Measurements from ENCODE around the gene MYL5. TPM values are rescaled to one million over a fixed set of nuclear protein-coding genes. Genes with fewer than 3 reads are reported as not detected.

The MYL5 gene
- total RNA-seq, 1 experiment from 2014 or later, result 11.7 TPM

DNA sequence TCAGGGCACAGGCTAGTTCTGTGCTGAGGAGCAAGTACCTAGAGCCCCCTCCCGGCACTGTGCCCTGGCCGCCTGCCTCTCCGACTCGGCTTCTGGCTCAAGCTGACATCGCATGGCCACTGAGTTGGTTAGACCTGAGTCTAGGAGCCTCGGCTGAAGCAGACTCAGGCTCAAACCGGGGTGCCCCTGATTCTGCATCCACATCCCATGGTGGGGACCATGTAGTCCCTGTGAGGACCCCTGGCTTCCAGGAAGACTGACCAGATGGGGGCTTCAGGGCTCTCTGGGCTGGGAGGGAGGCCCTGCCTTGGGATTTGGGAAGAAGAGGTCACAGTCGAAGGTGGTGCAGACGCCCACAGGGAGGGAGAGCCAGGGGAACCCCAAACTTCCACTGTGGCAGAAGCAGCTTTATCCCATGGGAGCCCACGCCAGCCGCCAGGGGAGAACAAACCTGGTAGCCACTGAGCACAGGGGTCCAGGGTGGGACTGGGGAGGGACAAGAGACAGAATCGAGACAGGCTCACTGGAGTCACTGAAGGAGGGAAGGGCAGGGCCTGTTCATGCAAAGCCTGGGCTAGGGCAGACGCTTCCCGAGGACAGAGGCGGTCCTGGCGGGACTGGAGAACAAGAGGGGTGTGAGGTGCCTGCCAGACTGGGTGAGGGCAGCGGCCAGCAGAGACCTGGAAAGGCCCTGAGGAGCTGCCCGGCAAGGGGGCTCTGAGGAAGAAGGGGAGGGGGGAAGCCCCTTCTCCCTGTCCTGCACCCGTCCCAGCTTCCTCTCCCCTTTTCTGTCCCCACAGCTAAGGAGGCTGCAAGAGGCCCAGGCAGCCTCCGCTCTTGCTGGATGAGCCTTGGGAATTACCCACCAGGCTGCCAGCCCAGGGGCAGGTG is 47.9 kb upstream of the MYL5 start:
- ChIA-PET CTCF (no interaction called here), POLR2A (ENCODE audit: low non-redundant PET) (no interaction called here)
- Histone ChIP-seq H3K27me3 (replicated peaks; ENCODE audit: insufficient read depth, low read depth, low read length, poor library complexity) (no peaks in the 10 kb centered on the region), H3K27ac (ENCODE audit: low read depth, low read length, poor library complexity, severe bottlenecking) (no peak overlapping the region), H3K4me1 (ENCODE audit: insufficient read depth, low read length, poor library complexity, severe bottlenecking) (no peaks in the 10 kb centered on the region), H3K9me3 (ENCODE audit: low read depth, low read length, poor library complexity, severe bottlenecking) (no peaks in the 10 kb centered on the region), H3K4me3 (ENCODE audit: low read depth, low read length, poor library complexity, severe bottlenecking) (no peak overlapping the region), H3K36me3 (ENCODE audit: insufficient read depth, low read length, poor library complexity, severe bottlenecking) (no peaks in the 10 kb centered on the region)
- BruUV-seq (replicated peaks), result no TSS peak
- TF ChIP-seq EZH2 (IDR thresholded peaks at IDR 0.05; ENCODE audit: borderline replicate concordance, low read depth, low read length, poor library complexity, severe bottlenecking), result no peak
- TF ChIP-seq, protein P1, sequence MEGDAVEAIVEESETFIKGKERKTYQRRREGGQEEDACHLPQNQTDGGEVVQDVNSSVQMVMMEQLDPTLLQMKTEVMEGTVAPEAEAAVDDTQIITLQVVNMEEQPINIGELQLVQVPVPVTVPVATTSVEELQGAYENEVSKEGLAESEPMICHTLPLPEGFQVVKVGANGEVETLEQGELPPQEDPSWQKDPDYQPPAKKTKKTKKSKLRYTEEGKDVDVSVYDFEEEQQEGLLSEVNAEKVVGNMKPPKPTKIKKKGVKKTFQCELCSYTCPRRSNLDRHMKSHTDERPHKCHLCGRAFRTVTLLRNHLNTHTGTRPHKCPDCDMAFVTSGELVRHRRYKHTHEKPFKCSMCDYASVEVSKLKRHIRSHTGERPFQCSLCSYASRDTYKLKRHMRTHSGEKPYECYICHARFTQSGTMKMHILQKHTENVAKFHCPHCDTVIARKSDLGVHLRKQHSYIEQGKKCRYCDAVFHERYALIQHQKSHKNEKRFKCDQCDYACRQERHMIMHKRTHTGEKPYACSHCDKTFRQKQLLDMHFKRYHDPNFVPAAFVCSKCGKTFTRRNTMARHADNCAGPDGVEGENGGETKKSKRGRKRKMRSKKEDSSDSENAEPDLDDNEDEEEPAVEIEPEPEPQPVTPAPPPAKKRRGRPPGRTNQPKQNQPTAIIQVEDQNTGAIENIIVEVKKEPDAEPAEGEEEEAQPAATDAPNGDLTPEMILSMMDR (conservative IDR thresholded peaks at IDR 0.05; ENCODE audit: low read depth, low read length), result no peak
- no peak for DNase-seq (ENCODE audit: low spot score)
- intact Hi-C loops (cut with micrococcal nuclease; ENCODE audit: unreplicated experiment), result no loop called here

DNA sequence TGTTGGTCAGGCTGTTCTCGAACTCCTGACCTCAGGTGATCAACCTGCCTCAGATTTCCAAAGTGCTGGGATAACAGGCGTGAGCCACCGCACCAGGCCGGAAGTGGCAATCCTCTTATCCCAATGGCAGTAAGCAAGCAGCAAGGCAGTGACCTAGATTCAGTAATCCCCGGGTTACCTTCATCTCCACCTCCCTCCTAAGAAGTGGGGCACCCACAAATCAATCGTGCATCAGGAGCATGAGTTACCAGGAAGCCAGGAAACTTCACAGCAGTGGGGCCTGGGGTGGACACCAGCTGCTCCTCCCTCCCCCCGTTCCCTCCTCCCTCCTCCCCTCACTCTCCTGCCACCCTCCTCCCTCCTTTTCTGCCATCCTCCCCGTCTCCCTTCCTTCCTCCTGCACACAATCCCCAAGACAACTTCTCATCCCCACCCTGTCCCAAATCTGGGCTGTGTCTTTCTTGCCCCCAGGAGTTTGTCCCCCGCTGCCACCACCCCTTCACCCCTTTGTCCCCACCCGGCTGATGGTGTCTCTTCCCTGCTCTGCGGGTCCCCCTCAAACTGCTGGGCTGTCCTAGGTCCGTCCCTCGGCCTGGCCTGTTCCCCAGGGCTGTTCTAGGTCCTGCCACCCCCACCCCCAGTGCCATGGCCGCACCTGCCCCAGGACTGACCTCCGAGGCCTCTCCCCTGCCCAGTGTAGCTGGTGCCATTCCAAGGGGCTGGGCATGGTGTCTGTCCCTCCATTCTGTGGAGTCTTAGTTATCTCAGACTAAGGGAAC is 46.8 kb upstream of the MYL5 start:
- no TSS peak for BruUV-seq (replicated peaks)
- CTCF ChIA-PET, result no interaction called here
- POLR2A ChIA-PET (ENCODE audit: low non-redundant PET), result no interaction called here

DNA sequence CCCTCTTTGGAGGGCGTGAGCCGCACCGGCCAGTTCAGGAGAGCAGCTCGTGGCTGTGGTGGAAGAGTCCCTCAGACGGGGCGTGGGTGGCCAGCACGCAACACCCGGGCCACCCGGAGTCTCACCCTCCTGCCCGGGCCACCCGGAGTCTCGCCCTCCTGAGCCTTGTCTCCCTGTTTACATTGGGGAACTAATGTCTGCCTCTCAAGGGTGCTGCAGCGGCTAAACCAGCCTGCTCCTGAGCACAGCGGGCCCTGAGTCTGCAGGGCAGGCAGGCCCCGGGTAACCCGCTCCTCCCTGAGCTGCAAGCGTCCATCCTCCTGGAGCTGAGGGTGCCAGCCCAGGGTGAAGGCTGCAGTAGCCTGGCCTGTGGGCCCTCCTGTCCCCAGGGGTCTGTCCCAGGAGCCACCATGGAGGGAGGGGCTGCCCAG is 46.0 kb upstream of the MYL5 start:
- Histone ChIP-seq H3K27me3 (replicated peaks; ENCODE audit: insufficient read depth, low read depth, low read length, poor library complexity) (no peaks in the 10 kb centered on the region), H3K9me3 (ENCODE audit: low read depth, low read length, poor library complexity, severe bottlenecking) (no peaks in the 10 kb centered on the region), H3K4me3 (ENCODE audit: low read depth, low read length, poor library complexity, severe bottlenecking) (no peak overlapping the region), H3K4me1 (ENCODE audit: insufficient read depth, low read length, poor library complexity, severe bottlenecking) (no peaks in the 10 kb centered on the region), H3K27ac (ENCODE audit: low read depth, low read length, poor library complexity, severe bottlenecking) (no peak overlapping the region), H3K36me3 (ENCODE audit: insufficient read depth, low read length, poor library complexity, severe bottlenecking) (no peaks in the 10 kb centered on the region)
- CTCF ChIA-PET, result no interaction called here
- TF ChIP-seq, protein P1 (conservative IDR thresholded peaks at IDR 0.05; ENCODE audit: low read depth, low read length), result no peak
- no peak for TF ChIP-seq EZH2 (IDR thresholded peaks at IDR 0.05; ENCODE audit: borderline replicate concordance, low read depth, low read length, poor library complexity, severe bottlenecking)
- intact Hi-C loops (cut with micrococcal nuclease; ENCODE audit: unreplicated experiment), result no loop called here
- POLR2A ChIA-PET (ENCODE audit: low non-redundant PET), result no interaction called here
- no TSS peak for BruUV-seq (replicated peaks)
- no peak for DNase-seq (ENCODE audit: low spot score)

More for the DNA sequence above, 46.8 kb upstream of the MYL5 start:
- Histone ChIP-seq H3K9me3 (ENCODE audit: low read depth, low read length, poor library complexity, severe bottlenecking) (no peaks in the 10 kb centered on the region), H3K4me1 (ENCODE audit: insufficient read depth, low read length, poor library complexity, severe bottlenecking) (no peaks in the 10 kb centered on the region), H3K4me3 (ENCODE audit: low read depth, low read length, poor library complexity, severe bottlenecking) (no peak overlapping the region), H3K36me3 (ENCODE audit: insufficient read depth, low read length, poor library complexity, severe bottlenecking) (no peaks in the 10 kb centered on the region), H3K27me3 (replicated peaks; ENCODE audit: insufficient read depth, low read depth, low read length, poor library complexity) (no peaks in the 10 kb centered on the region), H3K27ac (ENCODE audit: low read depth, low read length, poor library complexity, severe bottlenecking) (no peak overlapping the region)
- intact Hi-C loops (cut with micrococcal nuclease; ENCODE audit: unreplicated experiment), result no loop called here
- TF ChIP-seq, protein P1 (conservative IDR thresholded peaks at IDR 0.05; ENCODE audit: low read depth, low read length), result no peak
- TF ChIP-seq EZH2 (IDR thresholded peaks at IDR 0.05; ENCODE audit: borderline replicate concordance, low read depth, low read length, poor library complexity, severe bottlenecking), result no peak
- DNase-seq (ENCODE audit: low spot score), result no peak

Measured in A673 (cell line).